Choroid plexus epithelial cell (primary cell): ENCODE measurements around the gene SMCHD1.

Source experiments
- DNase-seq: peaks from one replicate; pipeline ENCODE4 v3.0.0-alpha.2; 2010; ENCODE audit warnings: low read depth
- H3K4me3 ChIP-seq: 2 replicates; pipeline ENCODE4 v1.5.1; 2011; ENCODE audit warnings: low read depth, mild to moderate bottlenecking, control low read depth, low read length, moderate library complexity
- TF ChIP-seq, protein P1 (sequence below): conservative IDR thresholded peaks from 2 replicates; pipeline ENCODE4 v1.5.1; 2011; ENCODE audit warnings: low read depth, mild to moderate bottlenecking, control low read depth, inconsistent platforms, low read length, moderate library complexity

The SMCHD1 gene

DNA sequence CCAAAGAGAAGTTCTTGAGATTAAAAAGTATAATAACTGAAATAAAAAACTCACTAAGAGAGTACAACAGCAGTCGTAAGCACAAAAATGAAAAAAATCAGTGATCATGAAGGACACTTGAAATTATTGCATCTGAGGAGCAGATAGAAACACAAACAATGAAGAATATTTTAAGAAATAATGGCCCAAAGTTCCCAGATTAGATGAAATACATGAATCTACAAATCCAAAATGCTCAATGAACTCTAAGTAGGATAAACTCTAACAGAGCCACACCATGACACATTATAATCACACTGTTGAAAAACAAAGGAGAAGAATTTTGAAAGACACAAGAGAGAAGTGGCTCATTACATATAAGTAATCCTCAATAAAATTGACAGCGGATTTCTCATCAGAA is 159.4 kb downstream of the SMCHD1 start:
- TF ChIP-seq, protein P1, sequence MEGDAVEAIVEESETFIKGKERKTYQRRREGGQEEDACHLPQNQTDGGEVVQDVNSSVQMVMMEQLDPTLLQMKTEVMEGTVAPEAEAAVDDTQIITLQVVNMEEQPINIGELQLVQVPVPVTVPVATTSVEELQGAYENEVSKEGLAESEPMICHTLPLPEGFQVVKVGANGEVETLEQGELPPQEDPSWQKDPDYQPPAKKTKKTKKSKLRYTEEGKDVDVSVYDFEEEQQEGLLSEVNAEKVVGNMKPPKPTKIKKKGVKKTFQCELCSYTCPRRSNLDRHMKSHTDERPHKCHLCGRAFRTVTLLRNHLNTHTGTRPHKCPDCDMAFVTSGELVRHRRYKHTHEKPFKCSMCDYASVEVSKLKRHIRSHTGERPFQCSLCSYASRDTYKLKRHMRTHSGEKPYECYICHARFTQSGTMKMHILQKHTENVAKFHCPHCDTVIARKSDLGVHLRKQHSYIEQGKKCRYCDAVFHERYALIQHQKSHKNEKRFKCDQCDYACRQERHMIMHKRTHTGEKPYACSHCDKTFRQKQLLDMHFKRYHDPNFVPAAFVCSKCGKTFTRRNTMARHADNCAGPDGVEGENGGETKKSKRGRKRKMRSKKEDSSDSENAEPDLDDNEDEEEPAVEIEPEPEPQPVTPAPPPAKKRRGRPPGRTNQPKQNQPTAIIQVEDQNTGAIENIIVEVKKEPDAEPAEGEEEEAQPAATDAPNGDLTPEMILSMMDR = no peak
- no peak for DNase-seq
- no peak overlapping the region for H3K4me3 ChIP-seq

DNA sequence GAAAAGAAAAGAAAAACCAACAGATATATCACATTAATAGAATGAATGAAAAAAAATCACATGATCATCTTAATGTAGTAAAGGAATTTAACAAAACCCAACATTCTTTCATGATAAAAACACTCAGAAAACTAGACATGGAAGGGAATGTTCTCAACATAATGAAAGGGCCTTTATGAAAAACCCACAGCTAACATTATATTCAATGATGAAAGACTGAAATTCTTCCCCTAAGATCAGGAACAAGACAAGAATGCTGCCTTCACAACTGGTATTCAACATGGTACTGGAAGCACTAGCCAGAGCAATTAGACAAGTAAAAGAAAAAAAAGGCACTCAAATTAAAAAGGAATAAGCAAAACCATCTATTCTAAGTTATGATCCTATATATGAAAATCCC is 162.8 kb downstream of the SMCHD1 start:
- H3K4me3 ChIP-seq = no peak overlapping the region
- TF ChIP-seq, protein P1 = no peak
- DNase-seq = no peak

DNA sequence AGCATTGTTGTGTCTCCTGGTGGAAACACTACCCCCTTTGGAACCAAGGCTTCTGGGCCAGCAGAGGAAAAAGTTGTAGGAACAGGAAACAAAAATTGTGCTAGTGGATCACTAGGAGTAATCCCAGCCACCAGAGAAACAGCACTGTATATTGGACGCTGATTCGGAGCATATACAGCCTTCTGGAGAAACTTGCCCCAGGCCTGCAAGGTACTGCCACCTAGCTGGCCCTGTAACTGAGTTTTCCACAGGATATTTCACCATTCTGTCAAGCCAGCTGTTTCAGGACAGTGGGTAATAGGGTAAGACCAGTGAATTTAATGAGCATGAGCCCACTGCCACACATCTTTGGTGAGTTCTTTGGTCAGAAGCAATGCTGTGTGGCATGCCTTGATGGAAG is 166.2 kb downstream of the SMCHD1 start:
- TF ChIP-seq, protein P1 = no peak
- DNase-seq = no peak
- no peak overlapping the region for H3K4me3 ChIP-seq

DNA sequence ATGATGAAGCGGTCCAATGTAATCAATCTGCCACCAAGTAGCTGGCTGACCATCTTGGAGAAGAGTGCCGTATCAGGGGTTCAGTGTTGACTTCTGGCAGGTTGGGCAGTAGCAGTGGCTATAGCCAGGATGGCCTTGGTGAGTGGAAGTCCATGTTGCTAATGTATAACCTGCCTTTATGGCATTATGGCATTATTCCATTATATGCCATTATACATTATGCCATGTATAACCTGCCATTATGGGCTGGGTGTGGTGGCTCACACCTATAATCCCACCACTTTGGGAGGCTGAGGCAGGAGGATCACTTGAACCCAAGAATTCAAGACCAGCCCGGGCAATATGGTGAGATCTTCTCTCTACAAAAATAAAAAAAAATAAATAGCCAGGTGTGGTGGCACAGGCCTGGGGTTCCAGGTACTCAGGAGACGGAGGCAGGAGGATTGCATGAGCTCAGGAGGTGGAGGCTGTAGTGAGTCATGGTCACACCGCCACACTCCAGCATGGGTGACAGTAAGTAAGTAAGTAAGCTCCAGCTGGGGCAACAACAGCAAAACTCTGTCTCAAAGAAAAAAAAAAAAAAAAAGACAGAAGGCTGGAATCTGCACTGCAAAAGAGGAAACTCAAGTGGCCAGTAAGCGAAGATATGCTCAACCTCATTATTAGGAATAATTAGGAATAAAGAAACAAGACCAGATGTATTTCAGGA is 166.8 kb downstream of the SMCHD1 start:
- no peak overlapping the region for H3K4me3 ChIP-seq
- DNase-seq = no peak
- TF ChIP-seq, protein P1 = no peak

DNA sequence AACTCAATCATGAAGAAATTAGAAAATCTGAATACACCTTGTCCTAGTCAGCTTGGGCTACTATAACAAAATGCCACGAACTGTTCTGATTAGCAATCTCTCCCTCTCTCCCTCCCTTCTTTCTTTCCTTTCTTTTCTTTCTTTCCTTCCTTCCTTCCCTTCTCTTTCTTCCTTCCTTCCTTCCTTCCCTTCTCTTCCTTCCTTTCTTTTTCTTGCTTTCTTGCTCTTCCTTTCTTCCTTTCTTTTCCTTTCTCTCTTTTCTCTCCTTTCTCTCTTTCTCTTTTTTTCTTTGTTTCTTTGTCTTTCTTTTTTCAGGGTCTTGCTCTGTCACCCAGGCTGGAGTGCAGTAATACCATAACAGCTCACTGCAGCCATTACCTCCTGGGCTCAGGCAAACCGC is 167.7 kb downstream of the SMCHD1 start:
- no peak for DNase-seq

DNA sequence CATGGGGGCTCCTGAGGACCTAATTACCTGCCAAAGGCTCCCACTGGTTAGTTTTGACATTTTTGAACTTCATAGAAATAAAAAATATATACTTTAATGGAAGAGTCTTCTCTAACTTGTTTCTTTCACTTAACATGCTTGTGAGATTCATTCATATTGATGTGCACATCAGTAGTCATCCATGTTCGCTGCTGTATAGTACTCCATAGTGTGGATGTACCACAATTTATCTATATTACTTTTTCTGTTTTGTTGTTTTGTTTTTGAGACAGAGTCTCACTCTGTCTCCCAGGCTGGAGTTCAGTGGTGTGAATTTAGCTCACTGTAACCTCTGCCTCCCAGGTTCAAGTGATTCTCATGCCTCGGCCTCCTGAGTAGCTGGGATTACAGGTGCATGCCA is 168.4 kb downstream of the SMCHD1 start:
- TF ChIP-seq, protein P1 = no peak
- no peak for DNase-seq
- no peak overlapping the region for H3K4me3 ChIP-seq

More for the DNA sequence above, 167.7 kb downstream of the SMCHD1 start:
- TF ChIP-seq, protein P1 = no peak
- H3K4me3 ChIP-seq = no peak overlapping the region

DNA sequence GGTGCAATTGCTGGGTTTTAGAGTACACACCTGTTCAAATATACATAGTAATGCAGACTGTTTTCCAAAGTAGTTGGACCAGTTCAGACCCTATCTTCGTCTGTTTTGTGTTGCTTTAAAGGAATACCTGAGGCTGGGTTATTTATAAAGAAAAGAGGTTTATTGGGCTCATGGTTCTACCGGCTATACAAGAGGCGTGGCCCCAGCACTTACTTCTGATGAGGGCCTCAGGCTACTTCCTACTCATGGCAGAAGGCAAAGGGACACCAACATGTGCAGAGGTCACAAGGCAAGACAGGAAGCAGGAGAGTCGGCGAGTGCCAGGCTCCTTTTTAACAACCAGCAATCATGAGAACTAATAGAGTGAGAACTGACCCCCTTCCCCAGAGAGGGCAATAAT is 169.3 kb downstream of the SMCHD1 start:
- no peak overlapping the region for H3K4me3 ChIP-seq
- TF ChIP-seq, protein P1 = no peak
- DNase-seq = no peak
